Skin of body (tissue), 2 donors: Measurements from ENCODE around the gene PIEZO1. TPM values are rescaled to one million over a fixed set of nuclear protein-coding genes. Genes with fewer than 3 reads are reported as not detected.
A peak's percentile ranks its signal among the peaks of the same experiment; 100 is the strongest.
"Not testable (repeated sequence)": the region's sequence is repeated elsewhere in the genome, so short reads cannot be mapped to it uniquely, and the experiment has no call there.

Source experiments
- DNase-seq: peaks from one replicate; lab custom pipeline; 2025; lab: John Stamatoyannopoulos, UW
- total RNA-seq: library from RNA; depleted of rRNA; stranded (reverse); fragments of >200 nt; gene quantifications from one replicate; pipeline ENCODE4 v1.2.3, GENCODE V29; 2014

Gene PIEZO1
- total RNA-seq, 1 donor from 2014 or later, result 84.4 TPM

DNA sequence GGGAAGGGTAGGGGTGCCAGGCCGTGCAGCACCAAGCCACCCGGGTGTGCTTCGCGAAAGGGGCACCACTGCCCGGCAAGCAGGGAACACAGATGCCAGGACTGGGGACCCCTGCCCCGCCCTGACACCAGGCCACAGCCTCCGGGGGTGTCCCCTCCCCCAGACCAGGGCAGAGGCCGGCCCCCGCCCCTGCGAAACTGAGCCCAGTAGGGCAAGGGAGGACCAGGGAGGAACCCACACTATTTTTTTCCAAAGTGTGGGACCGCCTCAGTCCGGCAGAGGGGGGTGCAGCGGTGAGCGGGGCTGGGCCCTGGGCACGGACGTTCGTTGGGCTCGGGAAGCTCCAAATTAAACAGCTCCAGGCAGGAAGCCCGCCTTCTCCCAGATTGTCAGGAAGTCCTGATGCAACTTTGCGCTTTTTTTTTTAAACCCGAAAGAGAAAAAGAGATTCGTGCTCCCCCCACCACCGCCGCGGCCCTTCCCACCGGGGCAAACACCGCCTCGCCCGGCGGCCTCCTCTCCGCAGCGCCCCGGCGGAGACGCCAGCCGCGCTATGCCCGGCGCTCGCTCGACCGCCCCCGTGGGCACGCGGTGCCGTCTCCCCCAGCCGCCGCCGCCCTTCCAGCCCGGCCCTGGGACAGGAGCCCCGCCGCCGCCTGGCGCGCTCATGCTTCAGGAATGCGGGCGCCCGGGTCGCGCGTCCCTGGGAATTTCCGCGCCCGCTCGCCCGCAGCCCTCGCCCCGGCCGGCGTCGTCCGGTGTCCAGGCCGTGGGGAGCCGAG is 755 bp downstream of the PIEZO1 start:
- DNase-seq, result peak; percentile 61

DNA sequence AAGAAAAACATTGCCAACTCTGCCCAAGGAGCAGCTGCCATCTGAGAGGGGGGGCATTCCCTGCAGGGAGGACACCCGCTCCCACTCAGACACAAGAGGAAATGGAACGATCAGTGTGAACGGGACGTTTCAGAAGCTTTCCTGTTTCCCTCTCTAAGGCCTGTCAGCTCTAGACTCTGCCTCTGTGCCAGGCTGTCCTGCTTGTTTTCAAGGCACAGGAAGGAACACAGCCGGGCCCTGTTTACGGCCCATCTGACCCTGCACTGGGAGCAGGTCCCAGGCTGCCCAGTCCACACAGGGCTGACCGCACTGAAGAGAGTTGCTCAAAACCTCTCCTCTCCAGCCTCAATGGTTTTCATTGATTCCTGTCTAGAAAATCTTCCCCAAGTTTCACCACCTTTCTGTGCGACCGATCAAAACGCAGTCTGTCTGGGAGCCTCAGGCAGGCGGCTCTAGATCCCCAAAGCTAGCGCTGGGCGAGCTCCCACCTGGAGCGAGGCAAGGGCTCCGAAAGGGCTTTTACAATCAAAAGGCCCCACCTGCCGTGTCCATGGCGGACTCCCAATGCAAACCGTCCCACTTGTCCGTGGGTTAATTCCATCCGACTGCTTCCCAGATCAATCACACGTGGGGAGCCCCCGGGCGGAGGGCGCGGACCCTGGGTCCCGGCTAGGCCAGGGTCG is 1.5 kb downstream of the PIEZO1 start:
- no peak for DNase-seq

DNA sequence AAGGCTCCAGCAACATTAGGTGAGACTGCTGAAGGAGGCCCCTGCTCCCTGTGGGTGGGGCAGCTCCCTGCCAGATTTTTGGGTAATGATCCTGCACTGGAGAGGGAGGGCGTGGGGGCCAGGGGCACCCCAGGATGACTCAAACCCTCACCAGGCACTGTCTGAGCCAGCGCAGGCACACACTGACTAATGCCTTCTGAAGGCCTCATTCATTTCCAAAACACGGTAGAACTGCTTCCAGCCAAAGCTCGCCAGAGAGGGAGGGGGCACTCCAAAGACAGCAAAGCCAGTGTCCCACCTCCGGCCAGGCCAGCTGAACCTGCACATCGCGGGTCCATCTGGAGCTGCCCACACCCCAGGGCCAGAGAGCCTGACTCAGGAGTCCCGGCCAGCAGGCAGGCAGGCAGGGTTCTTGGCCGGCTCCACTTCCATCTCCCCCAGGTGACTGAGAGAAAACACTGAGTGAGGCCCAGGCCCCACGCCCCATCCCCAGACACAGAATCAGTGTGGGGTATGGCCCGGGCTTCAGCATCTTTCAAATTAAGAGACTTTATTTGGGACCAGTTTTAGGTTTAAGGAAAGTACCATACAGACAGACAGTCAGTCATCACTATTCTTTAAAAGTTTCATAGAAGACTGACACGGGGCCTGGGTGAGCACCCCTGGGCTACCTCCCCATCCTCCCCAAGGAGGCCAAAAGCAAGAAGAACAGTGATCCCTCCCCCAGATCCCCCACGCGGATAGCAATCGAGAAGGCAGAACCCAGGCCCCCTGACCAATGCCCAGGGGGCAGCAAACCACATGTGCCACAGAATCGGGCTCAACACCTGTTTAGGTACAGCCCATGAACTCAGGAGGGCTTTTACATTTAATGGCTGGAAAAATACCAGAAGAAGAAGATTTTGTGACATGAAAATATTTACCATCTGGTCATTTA is 2.3 kb downstream of the PIEZO1 start:
- DNase-seq, result no peak

- DNase-seq, result no peak
Measured at GRCh38 chr16:88781140-88782077, 3.6 kb downstream of the PIEZO1 start.

- no peak for DNase-seq
Measured at GRCh38 chr16:88780142-88781062, 4.6 kb downstream of the PIEZO1 start.

- DNase-seq, result no peak
Measured at GRCh38 chr16:88779406-88780141, 5.4 kb downstream of the PIEZO1 start.

GRCh38 chr16:88778541-88779065 is 6.4 kb downstream of the PIEZO1 start:
- no peak for DNase-seq

DNA sequence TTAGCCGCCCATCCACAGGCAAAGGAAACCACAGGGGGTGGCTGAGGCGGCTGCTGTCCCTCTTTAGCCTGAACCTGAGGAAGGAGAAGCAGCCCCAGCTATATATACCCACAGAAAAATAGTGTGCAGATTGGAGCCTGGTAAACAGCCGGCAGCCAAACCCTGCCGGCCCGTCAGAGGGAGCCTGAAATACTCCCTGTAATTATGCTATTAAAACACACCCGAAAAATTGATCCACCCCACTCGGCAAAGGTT is 6.8 kb downstream of the PIEZO1 start:
- DNase-seq, result no peak

GRCh38 chr16:88777471-88778270 is 7.3 kb downstream of the PIEZO1 start:
- DNase-seq, result no peak

GRCh38 chr16:88775825-88776224 is 9.2 kb downstream of the PIEZO1 start:
- no peak for DNase-seq

GRCh38 chr16:88774544-88775393 is 10.3 kb downstream of the PIEZO1 start:
- no peak for DNase-seq

DNA sequence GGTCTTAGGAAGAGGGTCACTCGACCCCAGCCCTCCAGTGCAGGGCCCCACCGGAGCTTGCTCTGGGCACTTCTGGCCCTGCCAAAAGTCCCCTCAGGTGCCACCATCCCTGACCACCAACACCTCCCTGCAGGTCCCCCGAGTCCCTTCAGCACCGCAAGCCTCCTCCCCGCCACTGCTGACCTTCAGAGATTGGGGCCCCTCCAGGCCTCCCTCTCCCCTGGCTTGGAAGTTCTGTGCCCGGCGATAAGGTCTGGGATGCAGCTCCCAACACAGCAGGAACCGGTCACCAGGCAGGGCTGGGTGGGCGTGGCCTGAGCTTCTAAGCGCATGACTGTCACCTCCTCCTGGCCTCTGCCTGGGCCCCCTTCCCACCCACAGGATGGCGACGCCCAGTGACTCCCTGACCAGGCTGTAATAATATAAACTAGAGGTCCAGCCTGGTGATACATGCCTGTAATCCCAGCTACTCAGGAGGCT is 11.2 kb downstream of the PIEZO1 start:
- no peak for DNase-seq

DNA sequence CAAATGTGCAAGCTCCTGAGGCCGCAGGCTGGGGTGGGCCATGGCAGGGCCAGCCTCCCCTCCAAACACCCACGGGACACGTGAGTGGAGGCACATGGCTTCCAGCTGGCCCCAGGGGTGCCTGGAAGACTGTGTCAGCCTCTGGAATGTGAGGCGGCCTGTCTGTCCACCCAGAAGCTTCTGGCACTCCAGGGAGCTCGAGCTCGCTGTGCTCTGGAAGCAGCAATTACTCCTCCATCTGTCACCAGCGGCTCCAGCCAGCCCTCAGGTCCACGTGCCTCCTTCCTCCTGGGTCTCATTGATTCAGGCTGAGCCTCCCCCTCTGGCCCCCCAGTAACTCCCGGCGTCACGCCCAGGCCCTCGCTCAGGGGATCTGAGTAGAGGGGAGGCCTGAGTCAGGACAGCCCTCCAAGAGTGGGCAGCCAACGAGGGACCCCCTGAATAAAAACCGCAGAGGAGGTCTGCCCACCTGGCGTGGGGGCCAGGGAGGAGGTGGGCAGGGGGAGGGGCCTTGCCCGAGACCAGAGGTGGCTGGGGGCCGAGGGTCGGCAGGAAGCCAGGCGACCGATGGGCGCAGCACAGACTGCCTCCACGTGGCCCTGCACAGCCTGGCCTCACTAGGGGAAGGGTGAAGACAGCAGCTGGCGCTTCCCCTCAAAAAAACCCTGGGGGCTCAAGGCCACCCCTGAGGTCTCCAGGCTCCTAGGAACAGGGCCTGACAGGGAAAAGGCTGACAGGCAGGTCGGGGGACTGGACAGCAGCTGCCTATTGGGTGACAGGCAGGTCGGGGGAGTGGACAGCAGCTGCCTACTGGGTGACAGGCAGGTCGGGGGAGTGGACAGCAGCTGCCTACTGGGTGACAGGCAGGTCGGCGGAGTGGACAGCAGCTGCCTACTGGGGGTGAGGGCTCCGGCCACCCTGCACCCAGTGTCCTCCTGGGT is 11.9 kb downstream of the PIEZO1 start:
- peak; percentile 51 for DNase-seq

DNA sequence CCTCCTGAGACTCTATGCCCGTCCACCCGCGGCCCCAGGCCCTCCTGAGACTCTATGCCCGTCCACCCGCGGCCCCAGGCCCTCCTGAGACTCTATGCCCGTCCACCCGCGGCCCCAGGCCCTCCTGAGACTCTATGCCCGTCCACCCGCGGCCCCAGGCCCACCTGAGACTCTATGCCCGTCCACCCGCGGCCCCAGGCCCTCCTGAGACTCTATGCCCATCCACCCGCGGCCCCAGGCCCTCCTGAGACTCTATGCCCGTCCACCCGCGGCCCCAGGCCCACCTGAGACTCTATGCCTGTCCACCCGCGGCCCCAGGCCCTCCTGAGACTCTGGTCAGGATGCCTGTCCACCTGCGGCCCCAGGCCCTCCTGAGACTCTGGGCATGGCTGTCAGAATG is 13.2 kb downstream of the PIEZO1 start:
- not testable (repeated sequence) for DNase-seq

DNA sequence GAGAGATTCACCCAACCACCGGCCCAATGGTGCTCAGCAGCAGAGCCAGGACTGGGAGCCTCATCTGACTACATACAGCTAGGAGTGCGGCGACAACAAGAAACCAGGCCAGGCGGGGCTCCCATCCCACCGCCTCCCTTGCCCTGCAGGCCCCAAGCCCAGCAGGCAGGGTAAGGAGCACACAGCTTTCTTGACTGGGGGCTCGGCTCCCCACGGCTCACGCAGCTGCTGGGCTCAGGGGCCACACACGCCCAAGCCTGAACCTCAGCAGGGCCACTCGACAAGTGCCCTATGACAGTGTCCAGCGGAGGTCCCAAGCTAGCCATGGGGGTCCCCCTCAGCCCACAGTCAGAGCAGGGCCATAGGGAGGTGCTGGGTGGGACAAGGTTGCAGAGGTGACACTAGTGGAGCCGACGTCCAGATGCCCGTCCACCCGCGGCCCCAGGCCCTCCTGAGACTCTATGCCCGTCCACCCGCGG is 13.7 kb downstream of the PIEZO1 start:
- no peak for DNase-seq
